Left ventricle myocardium inferior (tissue), 1 donor: ENCODE results near the gene SLIT1. TPM values are rescaled to one million over a fixed set of nuclear protein-coding genes. Genes with fewer than 3 reads are reported as not detected.

Experiments
- DNase-seq: peaks from one replicate; pipeline ENCODE4 v3.0.0-alpha.2; 2020
- H3K27ac ChIP-seq: fragments of 200-600 bp; replicated peaks from 2 replicates; pipeline ENCODE4 v1.8.0; 2021
- H3K27me3 ChIP-seq: fragments of 200-600 bp; 2 replicates; pipeline ENCODE4 v1.8.0; 2021; ENCODE audit warnings: low read depth
- H3K36me3 ChIP-seq: fragments of 200-600 bp; 2 replicates; pipeline ENCODE4 v1.8.0; 2021
- H3K4me1 ChIP-seq: fragments of 200-600 bp; 2 replicates; pipeline ENCODE4 v1.8.0; 2021
- H3K4me3 ChIP-seq: fragments of 200-600 bp; 2 replicates; pipeline ENCODE4 v1.8.0; 2021; ENCODE audit warnings: mild to moderate bottlenecking, moderate library complexity
- H3K9me3 ChIP-seq: fragments of 200-600 bp; replicated peaks from 2 replicates; pipeline ENCODE4 v1.8.0; 2021
- CTCF ChIP-seq: fragments of 200-600 bp; IDR thresholded peaks from 2 replicates; pipeline ENCODE4 v1.8.0; 2021; ENCODE audit warnings: antibody characterized with exemption, mild to moderate bottlenecking, borderline replicate concordance
- intact Hi-C: fragments of 100-400 bp; cut with micrococcal nuclease; formaldehyde crosslinking; loops from one replicate; pipeline ENCODE4 v1.11.0; 2022
- total RNA-seq: library from RNA; stranded (reverse); fragmentation: NEBNext Ultra II Directional; extraction: Animal tissue kit (Norgen Biotek cat#: 25700); gene quantifications from one replicate; pipeline ENCODE4 v1.2.1, GENCODE V29; 2021
- donor health status: DM: no; HTN: yes; CAD: no; lungs with severe emphysema.

SLIT1 gene
- total RNA-seq, 1 donor from 2014 or later = 0.08 TPM

- TF ChIP-seq CTCF = no peak
- Histone ChIP-seq H3K36me3 (no peaks in the 10 kb centered on the region), H3K9me3 (no peaks in the 10 kb centered on the region), H3K27me3 (peaks cover 63% of the 10 kb centered on the region), H3K27ac (no peak overlapping the region), H3K4me3 (no peak overlapping the region), H3K4me1 (no peaks in the 10 kb centered on the region)
- intact Hi-C loops = no loop called here
- DNase-seq = no peak
Observed at GRCh38 chr10:97150616-97151015, 35.1 kb downstream of the SLIT1 start.

GRCh38 chr10:97150013-97150595 lies 35.7 kb downstream of the SLIT1 start:
- H3K9me3 ChIP-seq = no peaks in the 10 kb centered on the region
- H3K4me3 ChIP-seq = no peak overlapping the region
- no peak for DNase-seq
- peaks cover 68% of the 10 kb centered on the region for H3K27me3 ChIP-seq
- H3K27ac ChIP-seq = no peak overlapping the region
- H3K36me3 ChIP-seq = no peaks in the 10 kb centered on the region
- no peak for TF ChIP-seq CTCF
- no peaks in the 10 kb centered on the region for H3K4me1 ChIP-seq
- intact Hi-C loops = no loop called here

GRCh38 chr10:97149079-97149531 lies 36.7 kb downstream of the SLIT1 start:
- Histone ChIP-seq H3K9me3 (no peaks in the 10 kb centered on the region), H3K27me3 (peaks cover 78% of the 10 kb centered on the region), H3K4me1 (no peaks in the 10 kb centered on the region), H3K36me3 (no peaks in the 10 kb centered on the region), H3K4me3 (no peak overlapping the region), H3K27ac (no peak overlapping the region)
- no peak for TF ChIP-seq CTCF
- intact Hi-C loops = no loop called here
- DNase-seq = no peak

GRCh38 chr10:97144297-97144696 lies 41.5 kb downstream of the SLIT1 start:
- Histone ChIP-seq H3K9me3 (no peaks in the 10 kb centered on the region), H3K36me3 (no peaks in the 10 kb centered on the region), H3K27ac (no peak overlapping the region), H3K4me1 (peaks cover under 1% of the 10 kb centered on the region), H3K27me3 (peaks cover 93% of the 10 kb centered on the region), H3K4me3 (no peak overlapping the region)
- no peak for TF ChIP-seq CTCF
- intact Hi-C loops = no loop called here
- no peak for DNase-seq

- H3K9me3 ChIP-seq = no peaks in the 10 kb centered on the region
Observed at GRCh38 chr10:97142834-97143233, 42.9 kb downstream of the SLIT1 start.

More at GRCh38 chr10:97142834-97143233, 42.9 kb downstream of the SLIT1 start:
- TF ChIP-seq CTCF = no peak
- intact Hi-C loops = no loop called here
- no peak for DNase-seq
- Histone ChIP-seq H3K4me1 (peaks cover 10% of the 10 kb centered on the region), H3K27ac (no peak overlapping the region), H3K27me3 (peaks cover 89% of the 10 kb centered on the region), H3K36me3 (no peaks in the 10 kb centered on the region), H3K4me3 (no peak overlapping the region)
